ENCODE measurements around the gene LEFTY1. TPM values are rescaled to one million over a fixed set of nuclear protein-coding genes. Genes with fewer than 3 reads are reported as not detected.

The LEFTY1 gene
- total and polyA plus RNA-seq, 2 donors (not counting 3 experiments of a cell fraction or from before 2014, with no cell fraction given) = not detected

DNA sequence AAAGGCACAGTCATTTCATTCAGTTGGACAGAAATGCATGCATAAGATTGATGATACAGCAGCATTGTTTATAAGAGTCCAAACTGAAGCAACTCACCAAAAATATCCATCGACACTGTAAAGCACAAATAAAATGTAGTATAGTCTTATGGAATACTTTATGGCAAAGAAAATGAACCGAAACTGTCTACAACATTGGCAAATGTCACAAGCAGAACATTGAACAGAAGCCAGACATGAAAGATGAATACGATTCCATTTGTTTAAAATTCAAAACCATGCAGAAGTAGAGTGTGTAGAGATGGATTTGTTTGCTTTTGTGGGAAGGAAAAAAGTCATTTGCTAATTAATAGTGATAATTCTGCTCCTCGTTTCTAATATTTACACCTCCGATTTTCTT is 7.5 kb upstream of the LEFTY1 start:
- no peak overlapping the region for H3K4me2 ChIP-seq (ENCODE audit: insufficient read depth, low read length)
- peaks cover 7% of the 10 kb centered on the region for H3K4me1 ChIP-seq (ENCODE audit: control insufficient read depth, extremely low read depth, insufficient read depth, low read length)
- H3K36me3 ChIP-seq (ENCODE audit: control insufficient read depth in 2 of 2, extremely low read depth in 1 of 2, insufficient read depth in 2 of 2, low read length in 2 of 2) = no peaks in the 10 kb centered on the region
- no peak overlapping the region for H3K27ac ChIP-seq (ENCODE audit: insufficient read depth, low read depth, low read length)
- intact Hi-C loops (cut with micrococcal nuclease) (no loop called here), dilution Hi-C loops (cut with MboI; ENCODE audit: extremely low pct_ligation_motif_present, low sequenced_read_pairs) (no loop called here)
- no peaks in the 10 kb centered on the region for H4K20me1 ChIP-seq (replicated peaks; ENCODE audit: control insufficient read depth, extremely low read depth, insufficient read depth, low read length)
- H2AFZ ChIP-seq (ENCODE audit: low read depth, low read length) = no peak overlapping the region
- no peak overlapping the region for H3K4me3 ChIP-seq (replicated peaks in 1 of 3; ENCODE audit: insufficient read depth in 1 of 3, low read depth in 1 of 3, low read length in 3 of 3)
- no peaks in the 10 kb centered on the region for H3K9me3 ChIP-seq (replicated peaks; ENCODE audit: control insufficient read depth, insufficient read depth, low read length)
- H3K27me3 ChIP-seq (ENCODE audit: control insufficient read depth in 2 of 2, insufficient read depth in 2 of 2, low read length in 2 of 2) = no peaks in the 10 kb centered on the region
- ChIA-PET POLR2A (no interaction called here), CTCF (no interaction called here)
- H3K9ac ChIP-seq (replicated peaks; ENCODE audit: extremely low read depth, insufficient read depth, low read length) = no peak overlapping the region
- no peaks in the 10 kb centered on the region for H3K79me2 ChIP-seq (ENCODE audit: control insufficient read depth, insufficient read depth, low read length)
- TF ChIP-seq EZH2 (IDR thresholded peaks at IDR 0.05; ENCODE audit: borderline replicate concordance, low read depth, low read length, severe bottlenecking) = no peak
- no peak for TF ChIP-seq POLR2A (IDR thresholded peaks at IDR 0.05; ENCODE audit: low read depth, low read length)
- no peak for TF ChIP-seq JUN (IDR thresholded peaks at IDR 0.05; ENCODE audit: borderline replicate concordance, insufficient read depth, insufficient read length, low read depth)
- TF ChIP-seq MAX (IDR thresholded peaks at IDR 0.05; ENCODE audit: insufficient read depth, insufficient read length) = no peak
- TF ChIP-seq MYC (IDR thresholded peaks at IDR 0.05; ENCODE audit: low read depth, low read length) = no peak
- TF ChIP-seq CTCF (IDR thresholded peaks at IDR 0.05; ENCODE audit: extremely low read depth in 1 of 2, insufficient read depth in 1 of 2, low read depth in 1 of 2, low read length in 2 of 2) = no peak
- no peak for TF ChIP-seq FOS (IDR thresholded peaks at IDR 0.05; ENCODE audit: borderline replicate concordance, insufficient read depth, low read length)
- TF ChIP-seq POLR2AphosphoS5 (IDR thresholded peaks at IDR 0.05; ENCODE audit: insufficient read depth, low read depth, low read length) = no peak
- no peak for TF ChIP-seq GATA2 (IDR thresholded peaks at IDR 0.05; ENCODE audit: insufficient read depth, insufficient read length, low read depth, low read length)
- DNase-seq (ENCODE audit: low read depth, low spot score) (no peak), FAIRE-seq (peak; percentile 37)
- no peaks in the 10 kb centered on the region for H3K9me1 ChIP-seq (replicated peaks; ENCODE audit: control insufficient read depth, extremely low read depth, insufficient read depth, low read length)
- no TSS peak for BruUV-seq (replicated peaks)
